AG04449 (cell line): Measurements from ENCODE around the gene PUDP.
"Not testable (repeated sequence)": the region's sequence is repeated elsewhere in the genome, so short reads cannot be mapped to it uniquely, and the experiment has no call there.

Experiments
- CTCF ChIA-PET: fragments of 350-600 bp; formaldehyde crosslinking; extraction: SDS; loops from one replicate; lab custom pipeline; 2021; ENCODE audit warnings: antibody characterized with exemption; lab: Yijun Ruan, JAX
- POLR2A ChIA-PET: fragments of 400-600, 350-600 bp; formaldehyde crosslinking; extraction: SDS; loops from one replicate; lab custom pipeline; 2020; ENCODE audit warnings: antibody characterized with exemption, inconsistent platforms; lab: Yijun Ruan, JAX
- DNase-seq: peaks from one replicate; pipeline ENCODE4 v3.0.0-alpha.2; 2010; ENCODE audit warnings: low read depth, low spot score
- H3K4me3 ChIP-seq: 2 replicates; pipeline ENCODE4 v1.5.1; 2011; ENCODE audit warnings: low read depth, mild to moderate bottlenecking, control low read depth, low read length
- TF ChIP-seq, protein P1 (sequence below): IDR thresholded peaks from one replicate; pipeline ENCODE4 v1.5.1; 2011; ENCODE audit warnings: mild to moderate bottlenecking, moderate library complexity, low read length, control low read depth, inconsistent platforms; ENCODE audit not compliant: insufficient read depth; ENCODE audit errors: missing control alignments

The PUDP gene

DNA sequence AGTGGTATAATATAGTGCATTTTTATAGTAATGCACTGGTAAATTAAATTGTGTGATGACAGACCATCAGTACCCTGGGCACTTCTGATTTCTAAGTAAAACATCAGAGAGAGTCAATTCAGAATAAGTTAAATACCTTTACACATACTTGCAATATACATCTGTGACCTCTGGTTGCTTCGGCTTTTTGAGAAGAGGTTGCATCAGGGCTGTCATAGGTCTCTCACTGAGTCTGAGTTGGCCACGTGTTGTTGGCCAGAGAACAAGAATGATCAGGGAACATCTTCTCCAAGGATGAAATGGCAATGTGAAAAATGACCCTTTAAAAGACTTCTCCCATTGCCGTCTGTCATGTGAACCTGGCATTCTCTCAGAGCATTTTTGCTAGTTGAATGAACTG lies 36.9 kb upstream of the PUDP start:
- TF ChIP-seq, protein P1, sequence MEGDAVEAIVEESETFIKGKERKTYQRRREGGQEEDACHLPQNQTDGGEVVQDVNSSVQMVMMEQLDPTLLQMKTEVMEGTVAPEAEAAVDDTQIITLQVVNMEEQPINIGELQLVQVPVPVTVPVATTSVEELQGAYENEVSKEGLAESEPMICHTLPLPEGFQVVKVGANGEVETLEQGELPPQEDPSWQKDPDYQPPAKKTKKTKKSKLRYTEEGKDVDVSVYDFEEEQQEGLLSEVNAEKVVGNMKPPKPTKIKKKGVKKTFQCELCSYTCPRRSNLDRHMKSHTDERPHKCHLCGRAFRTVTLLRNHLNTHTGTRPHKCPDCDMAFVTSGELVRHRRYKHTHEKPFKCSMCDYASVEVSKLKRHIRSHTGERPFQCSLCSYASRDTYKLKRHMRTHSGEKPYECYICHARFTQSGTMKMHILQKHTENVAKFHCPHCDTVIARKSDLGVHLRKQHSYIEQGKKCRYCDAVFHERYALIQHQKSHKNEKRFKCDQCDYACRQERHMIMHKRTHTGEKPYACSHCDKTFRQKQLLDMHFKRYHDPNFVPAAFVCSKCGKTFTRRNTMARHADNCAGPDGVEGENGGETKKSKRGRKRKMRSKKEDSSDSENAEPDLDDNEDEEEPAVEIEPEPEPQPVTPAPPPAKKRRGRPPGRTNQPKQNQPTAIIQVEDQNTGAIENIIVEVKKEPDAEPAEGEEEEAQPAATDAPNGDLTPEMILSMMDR, result no peak
- ChIA-PET CTCF (no interaction called here), POLR2A (no interaction called here)
- H3K4me3 ChIP-seq, result no peak overlapping the region
- no peak for DNase-seq

DNA sequence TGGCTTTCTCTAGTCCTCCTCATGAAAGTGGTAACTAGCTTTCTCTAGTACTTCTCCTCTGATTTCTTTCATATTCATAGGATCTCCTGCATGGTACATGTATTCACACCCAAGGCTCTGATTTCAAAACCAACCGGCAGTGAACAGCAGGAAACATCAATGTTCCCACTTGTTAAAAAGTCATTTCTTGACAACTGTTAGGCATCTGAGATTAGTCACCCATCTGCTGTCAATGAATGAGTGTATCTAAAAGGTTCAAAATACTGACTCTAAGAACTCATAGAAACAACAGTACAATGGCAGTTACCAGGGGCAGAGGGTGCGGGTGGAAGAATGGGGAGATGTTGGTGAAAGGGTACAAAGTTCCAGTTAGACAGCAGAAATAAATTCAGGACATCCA lies 31.5 kb upstream of the PUDP start:
- no peak overlapping the region for H3K4me3 ChIP-seq
- POLR2A ChIA-PET, result no interaction called here
- CTCF ChIA-PET, result no interaction called here
- TF ChIP-seq, protein P1, result no peak
- no peak for DNase-seq

DNA sequence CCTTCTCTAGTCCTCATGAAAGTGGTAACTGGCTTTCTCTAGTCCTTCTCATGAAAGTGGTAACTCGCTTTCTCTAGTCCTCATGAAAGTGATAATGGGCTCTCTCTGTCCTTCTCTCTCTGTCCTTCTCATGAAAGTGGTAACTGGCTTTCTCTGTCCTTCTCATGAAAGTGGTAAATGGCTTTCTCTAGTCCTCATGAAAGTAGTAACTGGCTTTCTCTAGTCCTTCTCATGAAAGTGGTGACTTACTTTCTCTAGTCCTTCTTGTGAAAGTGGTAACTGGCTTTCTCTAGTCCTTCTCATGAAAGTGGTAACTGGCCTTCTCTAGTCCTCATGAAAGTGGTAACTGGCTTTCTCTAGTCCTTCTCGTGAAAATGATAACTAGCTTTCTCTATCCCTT lies 30.9 kb upstream of the PUDP start:
- H3K4me3 ChIP-seq, DNase-seq, CTCF ChIA-PET, POLR2A ChIA-PET: not testable (repeated sequence)

DNA sequence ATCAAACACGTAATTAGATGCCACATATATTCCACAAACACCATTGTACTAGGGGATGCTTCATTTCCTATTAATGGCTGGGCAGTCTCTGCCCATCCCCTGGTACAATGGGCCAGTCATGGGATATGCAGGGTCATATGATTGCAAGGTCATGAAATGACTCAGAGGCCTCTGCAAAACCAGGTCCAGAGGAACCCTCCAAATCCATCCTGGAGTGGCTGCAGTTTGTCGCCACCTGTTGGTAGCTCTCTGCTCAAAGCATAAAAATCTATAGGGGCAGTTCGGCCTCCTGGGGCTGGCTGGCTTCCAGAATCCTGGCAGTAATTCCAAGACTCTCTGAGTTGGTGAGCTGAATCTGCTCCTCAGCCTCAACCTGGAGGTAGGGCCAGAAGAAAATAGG lies 22.9 kb upstream of the PUDP start:
- DNase-seq, result no peak
- ChIA-PET CTCF (no interaction called here), POLR2A (no interaction called here)
- no peak overlapping the region for H3K4me3 ChIP-seq
- TF ChIP-seq, protein P1, result no peak

DNA sequence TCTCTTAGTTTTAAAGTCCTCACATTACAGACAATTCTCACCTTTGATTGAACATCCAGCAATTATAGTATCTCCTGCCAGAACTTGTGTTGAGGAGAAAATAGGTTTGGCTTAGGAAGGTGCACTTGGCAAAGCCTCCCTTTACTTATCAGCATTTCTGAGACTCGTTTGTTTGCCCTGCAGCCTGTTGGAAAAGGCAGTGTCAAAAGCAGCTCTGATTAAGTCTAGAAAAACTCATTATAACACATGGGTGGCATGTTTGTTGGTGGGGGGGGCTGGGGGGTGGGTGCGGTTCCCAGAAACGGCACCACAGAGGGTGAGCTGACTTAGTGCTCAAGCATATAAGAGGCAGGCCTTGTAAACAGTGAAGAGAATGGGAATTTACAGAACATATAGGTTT lies 21.7 kb upstream of the PUDP start:
- no peak for DNase-seq
- ChIA-PET POLR2A (no interaction called here), CTCF (no interaction called here)
- no peak overlapping the region for H3K4me3 ChIP-seq
- TF ChIP-seq, protein P1, result no peak

DNA sequence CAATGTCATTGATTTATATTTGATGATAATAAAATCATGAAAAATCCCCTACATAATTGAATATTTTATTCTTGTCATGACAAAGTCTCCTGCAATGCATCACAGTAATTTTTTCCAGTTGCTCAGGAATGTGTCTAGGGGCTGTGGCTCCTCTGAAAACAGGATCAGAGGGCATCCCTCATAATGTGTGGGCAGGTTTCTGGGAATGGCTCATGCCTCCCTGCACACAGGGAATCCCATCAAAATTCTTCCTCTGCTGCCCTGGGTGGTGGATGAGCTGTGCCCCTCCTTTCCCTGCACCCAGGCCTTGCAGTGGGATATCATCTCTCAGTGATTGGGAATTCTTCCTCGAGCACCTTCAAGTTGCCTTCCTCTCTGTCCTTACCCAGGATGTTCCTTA lies 20.4 kb upstream of the PUDP start:
- POLR2A ChIA-PET, result no interaction called here
- H3K4me3 ChIP-seq, result no peak overlapping the region
- CTCF ChIA-PET, result no interaction called here
- DNase-seq, result no peak
- TF ChIP-seq, protein P1, result no peak

DNA sequence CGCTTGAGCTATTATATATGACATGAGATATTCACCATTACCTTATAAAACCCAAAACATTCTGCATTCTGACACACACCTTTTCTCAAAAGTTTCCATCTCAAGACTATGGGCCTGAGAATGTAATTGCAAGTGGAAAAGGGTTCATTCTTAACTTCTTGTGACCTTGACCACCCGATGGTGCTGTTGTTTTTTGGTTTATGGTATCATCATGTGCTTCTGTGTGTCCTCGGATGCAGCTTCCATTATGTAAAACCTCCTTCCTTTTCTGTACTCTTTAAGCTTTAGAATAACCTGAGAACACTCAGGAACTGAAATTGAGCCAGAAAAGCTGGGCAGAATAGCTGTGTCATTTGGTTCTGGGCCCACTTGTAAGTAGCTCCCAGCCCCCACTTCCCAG lies 16.2 kb upstream of the PUDP start:
- CTCF ChIA-PET, result no interaction called here
- no peak for DNase-seq
- POLR2A ChIA-PET, result no interaction called here
- no peak overlapping the region for H3K4me3 ChIP-seq
- TF ChIP-seq, protein P1, result no peak
